GM19193 (cell line): ENCODE measurements around the gene FSCN2.

Source experiments
- POLR2A ChIP-seq: IDR thresholded peaks from 4 replicates; pipeline ENCODE4 v1.6.1; 2011; ENCODE audit not compliant: insufficient read depth, insufficient read length; ENCODE audit errors: extremely low read depth

FSCN2 gene

DNA sequence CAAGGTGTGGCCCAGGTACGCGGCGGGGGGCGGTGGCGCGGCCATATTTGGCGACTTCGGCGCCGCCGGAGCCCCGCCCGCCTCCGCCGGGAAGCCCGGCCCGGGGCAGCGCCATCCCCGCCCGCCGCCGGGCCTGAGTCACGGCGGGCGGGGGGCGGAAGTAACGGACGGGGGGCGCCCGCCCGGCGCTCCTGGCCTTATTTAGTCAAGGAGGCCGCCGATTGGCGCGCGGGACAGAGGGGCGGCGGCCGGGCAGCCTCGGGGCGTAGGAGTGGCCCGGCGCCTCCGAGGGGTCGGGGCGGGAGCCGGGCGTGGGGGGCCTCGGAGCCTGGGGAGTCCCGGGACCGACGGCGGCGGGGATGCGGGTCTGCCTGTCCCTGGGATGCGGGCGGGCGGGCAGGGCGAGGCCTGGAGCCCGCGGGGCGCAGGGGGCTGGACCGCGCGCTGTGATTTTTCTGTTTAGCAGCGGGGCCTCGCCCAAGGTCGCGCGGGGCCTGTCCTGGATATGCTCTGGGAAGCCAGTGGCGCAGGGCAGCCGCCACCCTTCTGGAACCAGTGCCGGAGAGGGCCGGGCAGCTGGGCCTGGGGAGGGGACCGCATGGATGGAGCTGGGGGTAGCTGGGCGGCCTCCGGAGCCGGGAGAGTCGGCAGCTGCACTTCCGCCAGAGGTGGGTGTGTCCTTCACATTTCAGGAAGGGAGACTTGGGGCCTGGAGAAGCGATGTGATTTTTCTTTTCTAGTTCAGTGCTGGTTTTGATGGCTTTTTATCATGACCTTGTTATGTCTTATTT, 13.2 kb upstream of the FSCN2 start:
- peak; percentile 54 for TF ChIP-seq POLR2A

DNA sequence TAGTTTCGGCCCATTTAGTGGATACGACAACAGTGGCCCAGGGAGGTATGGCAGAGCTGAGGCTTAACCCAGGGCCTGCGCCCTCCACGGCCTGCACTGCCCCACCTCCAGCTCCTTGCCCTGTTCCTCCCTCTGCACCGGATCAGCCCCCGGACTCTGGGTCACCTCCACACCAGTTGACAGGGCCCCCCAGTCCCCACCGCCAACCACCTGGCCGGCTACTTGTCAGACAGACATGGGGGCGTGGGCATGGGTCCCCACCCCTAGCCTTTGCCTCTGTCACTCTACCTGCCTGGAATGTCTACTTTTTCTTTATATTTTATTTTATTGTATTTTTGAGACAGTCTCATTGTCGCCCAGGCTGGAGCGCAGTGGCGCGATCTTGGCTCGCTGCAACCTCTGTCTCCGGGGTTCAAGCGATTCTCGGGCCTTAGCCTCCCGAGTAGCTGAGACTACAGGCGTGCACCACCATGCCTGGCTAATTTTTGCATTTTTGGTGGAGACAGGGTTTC, 12.6 kb upstream of the FSCN2 start:
- no peak for TF ChIP-seq POLR2A

DNA sequence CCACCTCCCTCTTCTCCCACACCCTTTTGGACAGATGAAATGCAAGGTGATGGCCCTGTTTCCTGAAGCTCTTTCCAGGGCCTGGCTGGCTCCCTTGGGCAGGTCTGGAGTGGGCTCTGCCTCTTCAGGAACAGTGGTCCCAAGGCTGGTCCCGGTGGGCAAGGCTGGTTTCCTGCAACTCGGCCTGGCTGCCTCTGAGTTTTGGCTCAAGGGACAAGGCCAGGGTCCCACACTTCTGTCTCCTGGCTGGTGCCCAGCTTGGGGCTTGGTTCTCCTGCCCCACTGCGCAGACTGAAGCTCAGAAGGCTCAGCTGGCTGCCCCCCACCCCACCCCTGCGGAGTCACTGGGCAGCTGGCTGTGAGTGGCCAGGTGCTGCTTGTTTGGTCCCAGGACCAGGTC, 11.7 kb upstream of the FSCN2 start:
- no peak for TF ChIP-seq POLR2A

DNA sequence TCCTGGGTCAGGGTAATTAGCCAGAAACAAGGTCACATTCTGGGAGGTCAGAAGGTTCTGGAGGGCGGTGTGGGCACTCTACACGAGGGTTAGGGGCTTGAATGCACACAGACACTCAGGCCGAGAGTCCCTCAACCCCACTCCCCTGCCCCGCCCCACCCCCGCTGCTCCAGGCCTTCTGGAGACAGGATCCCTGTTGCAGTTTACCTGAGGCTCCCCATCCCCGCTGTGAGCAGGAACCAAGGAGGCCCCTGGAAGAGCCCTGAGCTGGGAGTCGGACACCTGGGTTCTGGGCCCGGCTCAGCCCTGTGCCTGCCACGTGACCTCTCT, 11.2 kb upstream of the FSCN2 start:
- TF ChIP-seq POLR2A, result no peak

DNA sequence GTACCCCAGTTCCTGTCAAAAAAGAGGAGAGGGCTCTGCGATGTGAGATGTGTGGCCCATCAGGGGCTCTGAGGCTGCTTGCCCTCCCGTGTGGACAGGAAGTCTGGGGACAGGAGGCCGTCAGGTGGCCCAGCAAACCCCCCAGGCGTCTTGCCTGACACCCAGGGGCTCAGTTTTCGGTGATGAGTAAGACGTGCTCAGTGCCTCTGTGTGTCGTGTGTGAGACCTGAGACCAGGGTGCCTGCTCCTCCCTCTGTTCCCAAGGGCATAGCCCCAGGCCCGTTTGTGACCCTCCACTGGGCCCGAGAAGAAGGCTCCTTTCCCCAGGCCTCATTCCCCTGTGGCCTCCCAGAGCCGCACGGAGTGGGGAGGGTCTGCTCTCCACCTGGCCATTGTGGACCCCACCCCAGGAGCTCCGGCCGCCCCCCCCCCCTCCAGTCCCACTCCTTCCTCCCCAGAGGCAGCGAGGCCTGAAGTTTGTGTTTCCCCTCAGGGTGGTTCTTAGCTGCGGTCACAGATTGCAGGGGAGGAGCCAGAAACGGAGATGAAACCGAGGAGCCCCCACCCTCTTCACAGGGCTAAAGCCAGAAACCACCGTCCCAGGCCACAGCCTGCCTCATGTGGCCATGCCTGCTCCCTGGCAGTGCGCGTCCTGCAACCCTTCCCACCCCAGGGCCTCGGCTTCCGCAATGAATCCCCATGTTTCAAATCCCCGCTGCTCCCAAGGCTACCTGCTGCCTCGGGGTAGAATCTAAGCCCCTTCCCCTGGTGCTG, 10.7 kb upstream of the FSCN2 start:
- TF ChIP-seq POLR2A, result peak; percentile 62

DNA sequence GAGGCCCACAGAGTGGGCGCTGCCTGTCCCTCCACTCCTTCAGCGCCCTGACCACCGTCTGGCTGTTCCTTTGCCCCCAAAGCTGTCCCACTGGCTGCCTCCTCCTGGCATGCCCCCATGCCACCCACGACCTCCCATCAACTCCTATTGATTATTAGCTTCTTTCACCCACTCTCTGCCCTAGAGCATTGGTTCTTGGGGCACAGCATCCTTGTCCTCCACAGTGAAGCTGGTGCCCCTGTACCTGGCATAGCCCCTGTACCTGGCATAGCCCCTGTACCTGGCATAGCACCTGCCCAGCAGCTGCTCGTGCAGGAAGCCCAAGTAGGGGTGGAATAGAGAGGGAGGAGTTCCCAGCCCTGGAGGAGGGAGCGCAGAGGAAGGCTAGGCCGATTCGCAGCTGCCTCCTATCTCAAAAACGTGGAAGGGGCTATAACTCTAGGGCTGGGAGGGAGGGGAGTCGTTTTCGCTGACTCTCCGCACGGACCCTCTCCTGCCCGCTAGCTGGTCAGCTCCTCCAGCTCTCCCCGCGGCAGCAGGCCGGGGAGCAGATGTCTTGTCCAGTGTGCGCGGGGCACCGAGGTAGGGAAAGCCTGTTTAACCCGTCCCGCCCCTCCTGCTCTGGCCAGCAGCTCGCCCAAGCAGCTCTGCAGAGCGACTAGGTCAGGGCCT, 9.9 kb upstream of the FSCN2 start:
- no peak for TF ChIP-seq POLR2A

DNA sequence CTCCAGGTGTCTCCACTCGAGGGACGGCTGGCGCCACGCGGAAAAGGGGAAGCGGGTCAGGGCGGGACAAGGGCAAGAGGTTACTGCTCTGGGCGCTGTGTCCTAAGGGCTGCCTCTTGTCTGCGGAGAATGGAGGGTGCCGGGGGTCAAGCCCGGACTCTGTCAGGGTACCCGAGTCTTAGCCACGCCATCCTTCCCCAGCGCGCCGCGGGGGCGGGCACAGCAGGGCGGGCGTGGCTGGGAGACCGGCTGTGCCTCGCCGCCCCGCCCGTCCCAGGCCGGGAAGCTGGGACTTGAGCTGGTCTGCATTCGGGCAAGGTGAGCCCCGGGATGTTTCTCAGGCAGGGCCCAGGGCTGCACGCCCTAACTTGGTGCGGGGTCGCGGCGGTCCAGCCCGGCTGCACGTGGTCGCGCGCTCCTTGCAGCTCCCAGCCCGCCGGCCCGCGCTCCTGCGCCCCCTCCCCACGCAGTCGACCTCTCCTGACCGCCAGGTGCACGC, 9.3 kb upstream of the FSCN2 start:
- TF ChIP-seq POLR2A, result peak; percentile 37

DNA sequence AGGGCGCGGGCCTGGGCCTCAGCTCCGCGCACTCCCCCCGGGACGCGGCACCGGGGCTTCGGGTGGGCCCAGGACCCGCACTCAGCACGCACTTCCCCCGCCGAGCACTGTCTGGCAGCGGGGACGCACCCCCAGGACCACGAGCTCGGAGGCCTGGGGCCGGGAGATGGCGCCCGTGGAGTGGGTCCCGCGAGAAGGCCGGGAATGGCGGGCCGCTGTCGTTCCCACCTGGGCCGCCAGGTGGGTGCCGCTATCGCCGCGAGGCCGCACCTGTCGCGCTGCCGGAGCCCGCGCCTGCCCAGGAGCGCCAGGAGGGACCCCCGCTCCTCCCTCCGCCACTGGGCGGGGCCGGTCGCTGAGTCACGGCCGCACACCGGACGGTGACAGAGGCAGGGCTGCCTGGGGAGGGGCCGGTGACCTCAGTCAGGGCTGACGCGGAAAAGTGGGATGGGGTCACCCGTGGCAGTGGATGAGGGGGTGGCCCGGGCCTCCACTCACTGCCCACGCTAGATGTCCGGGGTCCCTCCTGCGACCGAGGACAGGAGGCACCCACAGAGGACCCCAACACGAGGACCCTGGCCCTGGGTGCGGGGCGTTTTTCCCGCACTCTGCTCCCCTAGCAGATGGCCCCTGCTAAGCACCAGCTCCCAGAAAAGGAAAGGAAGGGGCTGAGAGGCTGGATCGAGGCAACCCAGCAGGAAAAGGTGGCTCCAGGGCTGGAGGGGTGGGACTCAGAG, 8.7 kb upstream of the FSCN2 start:
- no peak for TF ChIP-seq POLR2A

DNA sequence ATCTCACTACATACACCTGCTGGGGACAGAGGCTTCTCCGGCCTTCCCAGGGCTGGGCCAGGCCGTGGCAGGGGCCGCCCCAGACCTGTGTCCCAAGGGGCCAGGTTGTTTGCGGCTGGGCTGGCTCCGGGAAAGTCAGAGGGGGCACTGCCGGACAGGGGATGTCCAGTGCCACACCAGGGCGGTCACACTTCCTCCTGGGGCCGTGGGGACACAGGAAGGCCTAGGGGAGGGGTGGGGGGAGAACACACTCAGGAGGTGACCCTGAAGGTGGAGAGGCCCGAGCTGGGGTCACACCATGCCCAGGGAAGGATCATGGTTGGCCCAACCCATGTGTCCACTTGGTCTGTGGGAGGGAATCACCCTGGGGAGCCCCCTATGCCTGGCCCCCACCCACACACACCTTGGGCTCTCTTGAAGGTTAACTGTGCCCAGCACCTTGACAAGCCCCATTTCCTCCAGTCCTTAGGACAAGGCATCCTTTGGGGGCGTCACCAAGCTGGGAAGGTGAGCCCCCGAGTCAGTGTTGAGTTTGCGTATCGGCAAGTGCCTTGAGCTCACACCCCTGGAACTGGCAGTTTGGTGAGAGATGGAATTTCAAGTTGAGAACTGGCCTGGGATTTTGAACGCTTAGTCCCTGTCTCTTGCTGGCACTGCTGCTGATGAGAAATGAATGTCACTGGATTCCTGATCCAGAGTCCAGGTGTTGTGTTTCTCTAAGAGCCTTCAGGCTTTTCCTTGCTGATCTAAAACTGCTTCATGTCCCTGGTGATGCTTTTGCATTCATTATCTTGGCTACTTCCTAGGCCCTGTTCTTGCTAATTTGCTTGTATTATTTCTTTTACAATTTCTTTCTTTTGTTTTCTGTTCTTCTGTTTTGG, 7.9 kb upstream of the FSCN2 start:
- TF ChIP-seq POLR2A, result no peak

DNA sequence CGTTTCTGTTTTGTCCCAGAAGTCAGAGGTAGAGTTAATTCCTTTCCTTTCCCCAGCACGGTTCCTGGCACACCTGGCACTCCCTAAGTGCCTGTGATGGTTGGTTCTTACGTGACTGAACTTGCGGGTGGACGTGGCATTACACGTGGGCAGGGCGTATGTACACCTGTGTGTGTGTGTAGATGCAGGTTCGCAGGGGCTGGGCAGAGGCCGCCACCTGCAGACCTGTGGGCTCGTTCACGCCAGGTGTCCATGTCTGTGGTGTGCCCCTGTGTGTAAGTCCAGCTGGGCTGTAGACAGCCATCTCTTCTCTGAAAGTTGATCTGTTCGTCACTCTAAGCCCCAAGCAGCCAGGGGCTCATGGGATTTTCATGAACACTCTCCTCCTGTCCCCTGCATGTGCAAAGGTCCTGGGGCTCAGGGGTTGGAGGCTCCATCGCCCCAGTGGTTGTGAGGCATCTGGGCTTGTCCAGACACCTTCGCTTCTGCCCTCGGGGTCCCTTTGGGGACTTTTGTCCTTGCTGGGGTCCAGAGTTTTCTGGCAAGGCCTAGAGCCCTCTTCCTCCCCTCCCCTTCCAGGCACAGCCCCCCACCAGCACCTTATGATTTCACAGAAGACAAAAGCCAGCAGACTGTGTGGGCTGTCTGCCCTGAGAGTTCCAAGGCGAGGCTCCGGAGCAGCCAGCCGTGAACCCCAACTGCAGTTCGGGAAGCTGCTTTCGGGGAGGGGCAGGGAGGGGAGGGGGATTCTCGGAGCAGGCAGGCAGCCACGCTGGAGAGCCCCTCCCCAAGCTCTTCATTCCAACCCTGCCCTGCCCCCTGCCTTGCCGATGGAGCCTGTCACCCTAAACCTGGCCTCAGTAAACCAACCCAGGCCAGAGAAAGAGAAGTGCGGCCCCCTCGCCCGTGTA, 5.4 kb upstream of the FSCN2 start:
- TF ChIP-seq POLR2A, result no peak

DNA sequence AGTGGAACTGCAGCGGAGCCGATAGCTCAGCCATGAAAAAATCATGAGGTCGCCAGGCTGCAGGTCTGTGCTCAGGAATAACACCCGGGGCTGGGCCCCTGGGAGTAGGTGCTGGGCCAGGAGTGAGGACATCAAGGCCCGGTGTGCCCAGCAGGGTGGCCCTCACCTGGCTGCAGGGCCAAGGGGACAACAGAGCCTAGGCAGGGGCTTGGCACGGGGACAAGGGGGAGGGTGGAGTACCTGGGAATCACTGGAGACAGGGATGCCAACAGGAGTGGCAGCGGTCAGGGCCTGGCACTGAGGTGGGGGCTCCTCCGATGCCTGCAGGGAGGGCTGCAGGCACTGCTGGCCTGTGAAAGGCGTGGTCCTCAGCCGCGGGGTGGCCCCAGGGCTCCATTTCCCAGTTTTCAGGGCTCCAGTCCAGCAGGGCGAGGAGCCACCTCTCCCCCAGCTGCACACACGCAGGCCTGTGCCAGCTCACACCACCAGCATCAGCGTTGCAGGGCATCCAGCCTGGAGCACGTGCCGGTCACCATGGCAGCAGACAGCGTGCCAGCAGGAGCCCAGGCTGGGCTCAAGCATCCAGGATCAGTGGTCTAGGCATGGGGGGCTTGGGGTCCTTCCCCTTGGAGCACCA, 4.7 kb upstream of the FSCN2 start:
- no peak for TF ChIP-seq POLR2A
